Effector CD4-positive, alpha-beta T cell (primary cell): Measurements from ENCODE around the gene HSPG2.
A peak's percentile ranks its signal among the peaks of the same experiment; 100 is the strongest.
"Not testable (repeated sequence)": the region's sequence is repeated elsewhere in the genome, so short reads cannot be mapped to it uniquely, and the experiment has no call there.

ENCODE experiments used
- DNase-seq: peaks from one replicate; pipeline ENCODE4 v3.0.0-alpha.2; 2020
- total RNA-seq: gene quantifications from one replicate; lab custom pipeline; 2026; lab: John Stamatoyannopoulos, UW

HSPG2 gene
- 5.3 reads per million, percentile 20 among the genes with 10 or more reads in this experiment for total RNA-seq

DNA sequence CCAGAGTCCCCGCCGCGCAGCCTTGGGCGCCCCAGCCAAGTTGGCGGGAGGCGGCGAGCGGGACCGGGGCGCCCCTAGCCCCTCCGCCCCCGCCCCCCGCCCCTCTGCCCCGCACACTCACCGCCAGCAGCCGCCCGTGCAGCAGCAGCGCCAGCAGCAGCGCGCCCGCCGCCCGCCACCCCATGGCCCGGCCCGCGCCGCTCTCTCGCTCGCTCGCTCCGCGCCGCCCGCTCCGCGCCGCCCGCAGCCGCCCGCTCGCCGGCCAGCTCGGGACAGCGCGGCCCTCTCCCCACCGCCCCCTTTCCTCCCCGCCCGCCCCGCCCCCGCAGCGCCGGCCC, at the start of gene HSPG2:
HSPG2 (minus strand) TSS at position 277 of the 338 bp plus-strand sequence; CDS start at position 184, 93 bp downstream.
- DNase-seq: no peak

- not testable (repeated sequence) for DNase-seq
Observed at GRCh38 chr1:21986386-21986785, 49.3 kb upstream of the HSPG2 start.

GRCh38 chr1:21985893-21986292, 48.8 kb upstream of the HSPG2 start:
- DNase-seq: not testable (repeated sequence)

DNA sequence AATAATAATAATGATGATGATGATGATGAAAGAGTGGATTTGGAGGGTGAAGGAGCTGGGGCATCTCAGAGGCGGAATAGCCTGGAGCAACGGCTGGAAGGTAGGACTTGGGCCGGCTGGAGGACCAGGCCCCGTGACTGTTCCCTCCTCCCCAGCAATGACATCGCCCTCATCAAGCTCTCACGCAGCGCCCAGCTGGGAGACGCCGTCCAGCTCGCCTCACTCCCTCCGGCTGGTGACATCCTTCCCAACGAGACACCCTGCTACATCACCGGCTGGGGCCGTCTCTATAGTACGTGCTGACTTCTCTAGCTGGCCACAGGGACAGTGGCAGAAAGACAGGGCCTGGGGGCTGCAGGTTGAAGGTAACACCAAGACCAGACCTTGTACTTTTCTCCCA, 46.4 kb upstream of the HSPG2 start:
- DNase-seq: not testable (repeated sequence)

DNA sequence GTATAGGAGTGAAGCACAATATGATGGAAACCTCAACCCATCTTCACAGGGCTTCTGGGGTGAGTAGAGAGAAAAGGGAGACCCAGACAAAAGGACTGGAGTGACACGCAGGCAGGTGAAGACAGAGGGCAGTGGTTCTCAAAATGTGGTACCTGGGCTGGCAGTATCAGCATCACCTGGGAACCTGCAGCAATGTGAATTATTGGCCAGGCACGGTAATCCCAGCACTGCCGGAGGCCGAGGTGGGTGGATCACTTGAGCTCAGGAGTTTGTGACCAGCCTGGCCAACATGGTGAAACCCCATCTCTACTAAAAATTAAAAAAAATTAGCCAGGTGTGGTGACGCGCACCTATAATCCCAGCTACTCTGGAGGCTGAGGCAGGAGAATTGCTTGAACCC, 45.0 kb upstream of the HSPG2 start:
- DNase-seq: not testable (repeated sequence)

DNA sequence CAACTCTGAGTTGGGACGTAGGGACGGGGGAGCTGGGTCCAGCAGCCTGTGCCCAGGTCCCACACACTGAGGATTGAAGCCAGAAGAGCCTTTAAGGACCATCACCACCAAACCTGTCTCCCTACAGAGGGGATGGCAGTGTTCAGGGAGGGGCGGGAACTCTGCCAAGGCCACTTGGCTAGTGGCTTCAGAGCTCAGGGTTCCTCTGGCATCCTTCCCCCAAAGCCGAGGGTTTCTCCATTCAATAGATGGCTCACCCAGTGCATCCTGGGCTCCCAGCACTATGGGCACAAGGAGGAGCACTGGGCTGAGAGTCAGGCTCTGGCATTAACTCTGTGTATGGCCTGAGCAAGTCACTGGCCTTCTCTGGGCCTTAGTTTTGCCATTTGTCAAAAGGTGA, 44.1 kb upstream of the HSPG2 start:
- DNase-seq: not testable (repeated sequence)

DNA sequence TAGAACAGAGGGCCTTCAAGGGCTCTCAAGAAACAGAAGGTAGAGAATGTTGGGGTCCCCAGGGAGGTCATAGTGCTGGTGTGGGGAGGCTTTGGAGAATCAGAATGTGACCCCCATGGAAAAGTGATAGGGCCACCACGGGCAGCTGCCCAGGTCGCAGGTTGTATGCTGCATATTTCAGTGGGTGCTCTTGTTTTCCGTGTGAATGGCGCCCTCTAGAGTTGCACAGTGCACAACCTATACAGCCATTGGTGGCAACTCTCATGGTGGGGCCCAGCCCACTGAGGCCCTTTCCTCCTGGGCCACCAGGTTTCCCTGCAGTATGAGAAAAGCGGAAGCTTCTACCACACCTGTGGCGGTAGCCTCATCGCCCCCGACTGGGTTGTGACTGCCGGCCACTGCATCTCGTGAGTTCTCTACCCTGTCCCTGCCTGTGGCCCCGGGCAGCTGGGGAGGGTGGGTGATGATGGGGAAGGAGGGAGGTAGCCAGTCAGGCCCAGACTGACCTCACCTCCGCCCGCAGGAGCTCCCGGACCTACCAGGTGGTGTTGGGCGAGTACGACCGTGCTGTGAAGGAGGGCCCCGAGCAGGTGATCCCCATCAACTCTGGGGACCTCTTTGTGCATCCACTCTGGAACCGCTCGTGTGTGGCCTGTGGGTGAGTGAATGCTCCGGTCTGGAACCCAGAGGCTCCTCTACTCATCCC, 43.6 kb upstream of the HSPG2 start:
- not testable (repeated sequence) for DNase-seq

DNA sequence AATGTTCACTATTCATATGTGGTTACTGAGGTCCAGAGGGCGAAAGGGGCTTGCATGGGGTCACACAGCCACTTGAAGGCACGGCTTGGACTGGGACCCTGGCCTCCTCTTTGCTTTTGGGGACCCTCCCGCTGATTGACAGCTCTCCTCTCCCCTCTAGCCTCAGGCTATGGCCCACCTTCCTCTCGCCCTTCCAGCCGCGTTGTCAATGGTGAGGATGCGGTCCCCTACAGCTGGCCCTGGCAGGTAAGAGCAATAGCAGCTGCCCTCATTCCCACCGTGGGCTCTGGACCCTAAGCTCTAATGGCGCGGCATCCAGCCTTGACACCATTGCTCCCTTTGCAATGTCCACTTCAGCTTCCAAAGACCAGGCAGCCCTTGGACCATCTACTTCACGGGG, 41.1 kb upstream of the HSPG2 start:
- not testable (repeated sequence) for DNase-seq

DNA sequence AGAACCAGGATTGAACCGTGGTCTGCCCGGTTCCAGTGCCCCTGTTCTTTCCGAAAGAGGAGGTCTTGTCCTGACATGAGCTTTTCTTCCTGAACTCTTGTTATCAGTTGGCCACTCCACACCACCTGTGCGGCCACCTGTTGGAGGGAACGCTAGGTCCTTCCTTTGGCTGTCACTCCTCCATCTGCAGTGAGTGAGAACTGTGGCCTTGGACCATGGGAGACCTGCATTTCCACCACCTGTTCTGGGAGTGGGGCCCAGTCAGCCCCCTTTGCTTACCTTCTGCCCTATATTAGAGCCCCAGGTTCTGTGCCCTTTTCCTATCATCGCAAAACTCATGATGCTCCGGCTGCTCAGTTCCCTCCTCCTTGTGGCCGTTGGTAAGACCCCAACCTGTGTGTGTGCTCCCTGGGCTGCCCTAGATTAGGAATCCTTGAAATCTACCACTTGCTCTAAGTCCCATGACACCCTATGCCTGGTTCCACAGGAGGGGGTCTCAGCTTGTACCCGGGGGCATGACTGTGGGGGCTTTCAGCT, 39.7 kb upstream of the HSPG2 start, which contains the start of gene CELA3B:
CELA3B (plus strand) TSS at position 320 of the 537 bp plus-strand sequence; CDS start at position 338, 18 bp downstream.
- DNase-seq: not testable (repeated sequence)

GRCh38 chr1:21975296-21975695, 38.2 kb upstream of the HSPG2 start:
- DNase-seq: not testable (repeated sequence)

- not testable (repeated sequence) for DNase-seq
Observed at GRCh38 chr1:21974699-21975098, 37.6 kb upstream of the HSPG2 start.

DNA sequence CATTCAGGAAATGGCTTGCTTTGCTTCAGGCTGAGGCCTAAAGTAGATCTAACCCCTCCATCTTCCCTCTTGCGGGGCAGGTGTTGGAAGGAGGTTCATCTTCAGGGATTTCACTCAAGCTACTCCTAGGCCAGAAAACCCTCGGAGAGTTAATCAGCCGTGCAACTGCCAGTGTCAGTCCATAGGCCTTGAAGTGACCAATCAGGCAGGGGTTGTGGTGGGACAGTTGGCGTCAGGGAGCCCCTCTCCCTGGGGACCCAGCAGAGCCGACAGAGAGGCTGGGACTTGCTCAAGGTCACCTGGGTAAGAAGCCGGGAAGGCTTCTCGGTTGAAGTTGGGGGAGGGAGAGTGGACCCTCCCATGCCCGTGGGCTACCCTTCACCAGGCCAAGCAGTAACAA, 36.8 kb upstream of the HSPG2 start:
- DNase-seq: not testable (repeated sequence)

DNA sequence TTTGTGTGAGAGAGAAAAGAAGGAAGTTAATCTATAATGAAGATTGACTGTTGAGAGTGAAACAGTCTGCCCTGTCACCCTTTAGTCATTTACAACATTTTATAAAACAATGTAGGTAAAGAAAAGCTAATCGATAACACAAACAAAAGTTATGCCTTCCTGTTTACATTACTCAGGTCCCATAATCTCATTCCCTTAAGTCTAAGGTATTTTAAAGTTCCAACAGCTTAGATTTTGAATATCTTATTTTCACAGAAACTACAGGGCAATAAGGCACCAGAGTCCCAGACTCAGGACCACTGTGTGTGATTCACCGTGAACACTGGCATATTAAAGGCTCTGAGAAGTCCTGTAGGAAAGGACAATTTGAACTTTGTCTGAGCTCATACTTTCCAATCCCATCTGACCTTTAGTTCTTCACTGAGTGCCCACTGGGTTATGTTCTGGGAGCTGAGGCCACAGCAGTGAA, 35.9 kb upstream of the HSPG2 start:
- not testable (repeated sequence) for DNase-seq

- DNase-seq: not testable (repeated sequence)
Observed at GRCh38 chr1:21970523-21970922, 33.4 kb upstream of the HSPG2 start.

- DNase-seq: not testable (repeated sequence)
Observed at GRCh38 chr1:21969066-21969465, 32.0 kb upstream of the HSPG2 start.

DNA sequence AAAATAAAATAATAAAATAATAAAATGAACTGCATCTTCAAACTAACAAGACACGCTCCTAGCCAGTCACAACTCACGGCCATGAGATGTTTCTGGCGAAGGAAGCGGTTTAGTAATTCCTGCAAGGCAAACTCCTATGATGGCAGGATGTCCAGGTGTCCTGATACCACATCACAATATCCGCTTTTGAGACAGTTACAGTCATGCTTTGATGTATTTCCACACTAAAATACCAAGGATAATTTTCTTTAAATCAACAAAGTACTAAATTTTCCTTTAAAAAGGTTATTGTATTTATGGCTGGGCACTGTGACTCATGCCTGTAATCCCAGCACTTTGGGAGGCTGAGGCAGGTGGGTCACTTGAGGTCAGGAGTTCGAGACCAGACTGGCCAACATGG, 30.1 kb upstream of the HSPG2 start:
- not testable (repeated sequence) for DNase-seq

GRCh38 chr1:21966247-21967000, 29.3 kb upstream of the HSPG2 start:
- no peak for DNase-seq

DNA sequence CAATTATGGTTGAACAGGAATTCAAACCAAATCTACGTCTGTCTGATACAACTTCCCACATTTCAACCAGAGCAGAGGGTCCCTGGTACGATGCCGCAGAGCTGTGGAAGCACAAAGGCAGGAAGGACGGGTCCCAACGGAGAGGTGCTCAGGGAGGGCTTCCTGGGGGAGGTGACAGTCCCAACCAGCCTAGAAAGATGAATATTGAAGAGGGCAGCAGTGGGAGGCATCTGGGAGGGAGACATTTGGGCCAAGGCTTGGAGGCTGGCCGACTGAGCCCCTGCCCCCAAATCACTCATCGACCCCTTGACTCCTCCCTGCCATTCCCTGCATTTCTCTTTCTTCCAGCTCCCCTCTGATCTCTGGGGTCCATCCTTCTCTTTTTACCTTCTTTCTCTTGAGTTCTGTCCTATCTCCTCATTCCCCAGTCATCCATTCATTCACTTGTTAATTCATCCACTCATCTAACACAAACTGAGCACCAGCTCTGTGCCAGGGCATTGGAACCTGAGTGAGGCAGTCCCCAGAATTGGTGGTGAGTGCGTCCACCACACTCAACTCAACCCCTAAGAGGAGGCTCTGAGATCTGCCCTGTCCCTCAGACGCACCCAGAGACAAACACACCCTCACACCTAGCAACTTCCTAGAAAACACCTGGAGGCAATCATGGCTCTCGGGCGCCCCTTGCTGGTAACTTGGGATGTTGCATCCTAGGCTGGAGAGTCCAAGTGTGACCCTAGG, 26.5 kb upstream of the HSPG2 start:
- peak; percentile 76 for DNase-seq

- DNase-seq: no peak
Observed at GRCh38 chr1:21961799-21962198, 24.7 kb upstream of the HSPG2 start.

DNA sequence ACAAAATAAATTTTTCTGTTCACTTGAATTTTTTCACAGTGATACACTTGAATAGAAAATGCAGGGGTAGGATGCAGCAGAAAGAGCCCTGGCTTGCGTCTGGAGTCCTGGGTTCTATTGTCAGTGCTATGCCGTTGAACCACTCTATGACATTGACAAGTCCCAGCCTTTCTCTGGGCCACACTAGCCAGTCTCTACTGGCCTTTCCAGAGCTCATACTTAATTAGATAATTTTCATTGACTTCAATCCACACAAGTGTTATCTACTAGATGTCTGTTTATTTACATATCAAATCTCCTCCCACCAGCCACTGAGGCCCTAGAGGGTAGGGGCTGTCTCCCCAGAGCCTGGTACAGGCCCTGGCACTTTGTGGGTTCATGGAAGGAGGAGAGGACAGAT, 24.2 kb upstream of the HSPG2 start:
- DNase-seq: no peak

GRCh38 chr1:21956720-21957552, 19.8 kb upstream of the HSPG2 start:
- peak; percentile 48 for DNase-seq
